Umbilical cord (tissue), 2 donors: ENCODE measurements around the gene TMEM258. TPM values are rescaled to one million over a fixed set of nuclear protein-coding genes. Genes with fewer than 3 reads are reported as not detected.

ENCODE experiments used
- DNase-seq: peaks from one replicate; pipeline ENCODE4 v3.0.0-alpha.2; 2015; ENCODE audit warnings: low spot score
- total RNA-seq: library from RNA; depleted of rRNA; stranded (reverse); fragments of >200 nt; gene quantifications from one replicate; pipeline ENCODE4 v1.2.3, GENCODE V29; 2014; ENCODE audit warnings: low replicate concordance; ENCODE audit not compliant: insufficient read depth

Gene TMEM258
- total RNA-seq: 54.7 TPM

DNA sequence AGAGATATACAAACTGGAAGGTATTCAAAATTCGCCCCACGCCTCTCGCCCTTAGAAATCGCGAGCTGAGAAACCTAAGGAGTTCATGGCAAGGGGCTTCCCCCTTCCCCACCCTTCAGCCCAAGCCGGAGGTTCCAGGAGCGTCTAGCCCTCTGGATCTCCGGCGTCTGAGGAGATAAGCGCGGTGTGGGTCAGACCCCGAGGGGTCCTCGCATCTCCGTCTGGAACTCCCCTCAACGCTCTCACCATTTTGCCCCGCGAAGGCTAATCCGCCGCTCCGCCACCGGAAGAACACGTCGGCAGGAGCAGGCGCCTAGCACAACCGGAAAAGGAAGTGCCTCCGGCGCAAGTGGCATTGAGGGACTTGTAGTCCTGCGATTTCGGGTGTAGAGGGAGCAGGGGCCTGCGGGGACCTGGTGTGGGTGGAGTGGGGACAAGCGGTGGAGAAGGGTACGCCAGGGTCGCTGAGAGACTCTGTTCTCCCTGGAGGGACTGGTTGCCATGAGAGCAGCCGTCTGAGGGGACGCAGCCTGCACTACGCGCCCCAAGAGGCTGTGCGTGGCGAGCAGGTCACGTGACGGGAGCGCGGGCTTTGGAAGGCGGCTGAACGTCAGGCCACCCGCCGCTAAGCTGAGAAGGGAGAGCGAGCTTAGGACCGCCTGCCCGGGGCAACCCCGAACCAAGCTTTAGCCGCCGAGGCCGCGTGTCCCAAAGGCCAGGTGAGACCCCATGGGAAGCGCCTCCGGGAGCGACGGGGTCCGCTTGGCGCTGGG lies at the start of gene TMEM258, which contains the start of gene FEN1:
TSS of gene TMEM258 (minus strand) at position 290 of the 773 bp plus-strand sequence. CDS start at position 249, 41 bp downstream.
TSS of gene FEN1 (plus strand) at position 602 of the 773 bp plus-strand sequence. CDS start 2,451 bp downstream, outside the sequence.
- DNase-seq: peak; percentile 98

DNA sequence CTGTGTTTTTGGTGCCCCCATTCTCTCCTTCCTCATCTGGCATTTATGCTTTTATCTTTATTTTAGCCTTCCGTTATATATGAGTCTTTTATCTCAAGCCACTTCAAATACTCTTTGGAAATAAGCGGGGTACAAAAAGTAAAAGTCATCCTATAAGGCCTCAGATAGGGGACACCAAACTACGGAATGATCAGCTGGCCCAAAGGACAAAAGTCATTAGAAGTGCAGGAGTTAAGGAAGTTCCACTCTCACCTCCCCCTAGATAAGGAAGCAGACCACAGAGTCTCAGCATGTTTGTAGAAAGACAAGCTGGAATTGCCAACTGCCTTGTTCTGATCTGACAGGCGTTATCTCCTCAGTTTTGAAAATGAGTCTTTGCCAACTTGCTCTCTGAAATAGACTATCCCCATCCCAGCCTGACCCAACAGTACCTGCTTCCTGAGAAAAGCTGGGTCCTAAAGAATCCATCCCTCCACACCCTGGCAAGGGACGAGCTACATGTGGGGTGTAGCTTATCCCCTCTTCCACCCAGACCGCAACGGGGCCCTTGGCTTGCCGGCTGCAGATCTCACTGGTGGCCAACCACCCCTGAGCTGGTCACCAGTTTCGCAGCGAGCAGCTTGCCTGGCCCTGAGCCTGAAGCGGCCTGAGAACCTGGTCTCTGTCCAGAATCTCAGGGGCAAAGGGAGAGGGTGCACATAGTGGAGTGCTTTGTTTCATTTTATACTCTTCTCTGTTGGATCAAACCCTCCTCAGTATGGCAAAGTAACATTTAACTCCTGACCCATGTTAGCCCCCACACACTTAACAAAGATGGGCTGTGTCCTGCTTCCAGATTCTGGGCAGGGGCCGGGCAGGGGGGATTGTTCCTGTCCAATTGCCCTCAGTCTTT lies 49.5 kb upstream of the TMEM258 start:
- no peak for DNase-seq

DNA sequence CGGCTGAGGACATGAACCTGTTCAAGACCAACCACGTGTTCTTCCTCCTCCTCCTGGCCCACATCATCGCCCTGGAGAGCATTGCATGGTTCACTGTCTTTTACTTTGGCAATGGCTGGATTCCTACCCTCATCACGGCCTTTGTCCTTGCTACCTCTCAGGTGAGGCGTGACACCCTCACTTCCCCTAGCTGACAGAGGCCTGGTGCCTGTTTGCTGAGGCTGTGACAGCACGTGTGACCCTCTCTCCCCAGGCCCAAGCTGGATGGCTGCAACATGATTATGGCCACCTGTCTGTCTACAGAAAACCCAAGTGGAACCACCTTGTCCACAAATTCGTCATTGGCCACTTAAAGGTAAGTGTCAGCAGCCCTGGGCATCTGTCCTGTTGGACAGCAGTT lies 48.0 kb upstream of the TMEM258 start:
- no peak for DNase-seq

DNA sequence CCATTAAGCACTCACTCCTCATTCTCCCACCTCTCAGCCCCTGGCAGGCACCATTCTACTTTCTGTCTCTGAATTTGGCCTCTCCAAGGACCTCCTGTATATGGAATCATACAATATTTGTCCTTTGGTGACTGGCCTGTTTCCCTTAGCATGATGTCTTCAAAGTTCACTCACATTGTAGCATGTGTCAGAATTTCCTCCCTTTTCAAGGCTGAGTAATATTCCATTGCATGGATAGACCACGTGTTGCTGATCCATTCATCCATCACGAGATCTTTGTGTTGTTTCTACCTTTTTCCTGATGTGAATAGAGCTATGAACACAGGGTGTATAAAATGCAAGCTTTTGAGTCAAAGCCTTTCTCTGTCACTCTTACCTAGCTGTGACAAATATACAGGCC lies 47.3 kb upstream of the TMEM258 start:
- DNase-seq: no peak

GRCh38 chr11:61838921-61839320 lies 46.5 kb upstream of the TMEM258 start:
- no peak for DNase-seq

- DNase-seq: no peak
Observed at GRCh38 chr11:61838501-61838900, 46.1 kb upstream of the TMEM258 start.

DNA sequence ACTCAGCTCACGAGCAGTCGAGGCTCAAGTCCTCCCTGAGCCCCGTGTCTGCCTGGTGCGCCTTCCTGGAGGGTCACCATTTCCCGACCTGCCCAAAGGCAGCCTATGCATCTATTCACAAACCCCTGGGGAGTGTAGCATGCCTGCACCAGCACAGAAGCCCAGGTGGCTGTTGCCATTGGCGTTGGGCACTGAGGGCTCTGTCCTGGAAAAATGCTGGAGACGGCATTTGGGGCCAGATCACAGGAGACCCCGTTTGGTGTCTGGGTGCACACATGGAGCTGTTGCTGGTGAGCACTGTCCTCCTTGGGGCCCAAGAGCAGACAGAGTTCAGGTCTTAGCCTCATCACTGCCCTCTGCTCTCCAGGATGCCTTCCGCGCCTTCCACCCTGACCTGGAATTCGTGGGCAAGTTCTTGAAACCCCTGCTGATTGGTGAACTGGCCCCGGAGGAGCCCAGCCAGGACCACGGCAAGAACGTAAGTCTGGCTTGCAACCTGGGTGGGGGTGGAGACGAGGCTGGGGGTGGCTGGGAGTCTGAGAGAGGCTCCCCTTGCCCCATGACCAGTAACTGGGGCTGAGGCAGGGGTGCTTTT lies 45.1 kb upstream of the TMEM258 start:
- DNase-seq: no peak

DNA sequence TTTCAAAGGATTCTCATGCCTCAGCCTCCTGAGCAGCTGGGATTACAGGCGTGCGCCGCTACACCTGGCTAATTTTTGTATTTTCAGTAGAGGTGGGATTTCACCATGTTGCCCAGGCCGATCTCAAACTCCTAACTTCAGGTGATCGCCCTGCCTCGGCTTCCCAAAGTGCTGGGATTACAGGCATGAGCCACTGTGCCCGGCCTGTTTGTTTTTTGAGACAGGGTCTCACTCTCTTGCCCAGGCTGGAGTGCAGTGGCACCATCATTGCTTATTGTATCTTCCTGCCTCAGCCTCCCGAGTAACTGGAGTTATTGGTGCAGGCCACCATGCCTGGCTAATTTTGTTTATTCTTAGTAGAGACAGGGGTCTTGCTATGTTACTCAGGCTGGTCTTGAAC lies 43.8 kb upstream of the TMEM258 start:
- no peak for DNase-seq

DNA sequence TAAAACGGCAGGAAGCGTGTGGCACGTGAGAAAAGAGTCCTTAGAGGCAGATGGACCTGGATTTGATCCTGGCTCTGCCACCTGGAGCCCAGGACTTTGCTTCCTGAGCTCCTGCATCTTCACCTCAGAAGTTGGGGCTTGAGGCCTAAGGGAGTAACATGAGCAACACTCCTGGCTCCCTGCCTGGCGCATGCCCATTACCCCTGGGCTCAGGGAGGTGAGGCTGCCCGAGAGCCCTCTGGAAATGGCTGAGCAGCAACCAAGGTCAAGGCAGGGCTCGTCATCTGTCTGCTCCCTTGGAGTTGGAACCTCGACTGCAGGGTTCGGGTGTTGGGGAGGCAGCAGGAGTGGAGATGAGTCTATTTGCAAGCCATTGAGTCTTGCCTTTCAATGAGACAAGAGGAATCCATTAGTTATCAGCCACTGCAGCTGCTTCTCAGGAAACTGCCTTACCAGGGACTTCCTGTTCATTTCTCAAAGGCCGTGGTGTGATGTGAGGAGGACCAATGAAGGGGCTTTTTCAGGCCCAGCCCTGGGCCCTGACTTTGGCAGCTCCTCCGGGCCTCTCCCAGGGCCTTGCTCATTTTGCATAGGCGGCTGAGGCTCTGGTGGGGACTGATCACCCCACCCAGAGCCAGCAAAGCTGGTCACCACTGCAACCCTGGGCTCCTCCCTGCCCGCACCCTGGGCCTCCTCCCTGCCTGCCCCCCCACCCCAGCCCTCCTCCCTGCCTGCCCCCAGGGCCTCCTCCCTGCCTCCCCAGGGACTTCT lies 42.1 kb upstream of the TMEM258 start:
- peak; percentile 96 for DNase-seq

GRCh38 chr11:61833926-61834277 lies 41.5 kb upstream of the TMEM258 start:
- no peak for DNase-seq

GRCh38 chr11:61833471-61833870 lies 41.1 kb upstream of the TMEM258 start:
- no peak for DNase-seq

DNA sequence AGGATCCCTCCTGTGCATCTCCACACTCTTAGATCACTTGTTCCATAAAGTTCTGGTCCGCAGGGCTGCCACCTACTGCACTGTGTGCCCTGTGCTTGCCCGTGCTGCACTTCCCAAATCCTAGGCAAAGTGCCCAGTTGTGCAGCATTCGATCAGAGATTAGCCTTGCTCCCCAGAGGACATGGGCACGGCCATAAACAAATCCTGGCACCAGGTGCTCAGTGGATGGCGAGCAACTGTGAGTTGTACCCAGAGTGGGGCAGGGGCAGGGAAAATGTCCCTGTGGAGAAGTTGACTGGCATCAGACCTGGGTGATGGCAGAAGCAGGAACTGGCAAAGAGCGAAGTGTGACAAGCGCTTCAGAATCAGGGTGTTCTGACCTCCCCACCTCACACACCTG lies 40.4 kb upstream of the TMEM258 start:
- no peak for DNase-seq

GRCh38 chr11:61832207-61832606 lies 39.8 kb upstream of the TMEM258 start:
- DNase-seq: no peak

DNA sequence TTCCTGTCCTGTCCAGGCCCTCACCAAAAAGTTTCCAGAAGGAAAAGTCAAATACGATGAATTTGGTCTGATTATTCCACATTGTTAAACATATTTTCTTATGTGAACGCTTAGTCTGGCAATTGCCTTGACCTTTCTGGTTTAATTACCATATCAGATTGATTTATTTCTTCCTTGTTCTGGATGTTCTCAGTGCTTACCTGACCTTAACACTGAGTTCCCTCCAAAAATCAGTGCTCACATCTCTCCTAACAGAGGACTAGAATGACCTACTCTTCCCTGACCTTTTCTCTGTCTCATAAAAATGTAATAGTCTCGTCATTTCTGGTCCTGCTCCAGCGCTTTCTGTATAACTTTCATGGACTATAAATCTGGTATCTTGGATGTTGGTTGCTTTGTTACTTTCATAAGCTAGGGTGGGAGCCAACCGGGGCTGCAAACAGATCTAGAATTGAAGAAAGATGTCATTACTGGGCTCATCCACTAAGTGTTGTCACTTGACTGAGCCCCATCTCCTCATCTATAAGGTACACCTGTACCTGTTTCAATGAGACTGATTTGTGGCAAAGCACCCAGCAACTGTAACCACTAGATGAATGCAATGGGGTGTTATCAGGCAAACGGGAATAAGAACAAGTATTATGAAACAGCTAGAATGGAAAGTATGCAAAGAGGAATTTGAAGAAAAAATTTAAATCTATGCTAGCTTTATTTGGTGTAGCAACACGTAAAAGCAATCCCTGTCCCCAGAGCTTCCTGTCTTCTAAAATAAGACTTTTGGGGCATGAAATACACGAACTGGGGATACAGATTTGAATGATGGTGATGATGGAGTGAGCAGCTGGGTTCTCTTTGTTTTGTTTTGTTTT lies 38.1 kb upstream of the TMEM258 start:
- peak; percentile 63 for DNase-seq

- DNase-seq: no peak
Observed at GRCh38 chr11:61829806-61830205, 37.4 kb upstream of the TMEM258 start.

DNA sequence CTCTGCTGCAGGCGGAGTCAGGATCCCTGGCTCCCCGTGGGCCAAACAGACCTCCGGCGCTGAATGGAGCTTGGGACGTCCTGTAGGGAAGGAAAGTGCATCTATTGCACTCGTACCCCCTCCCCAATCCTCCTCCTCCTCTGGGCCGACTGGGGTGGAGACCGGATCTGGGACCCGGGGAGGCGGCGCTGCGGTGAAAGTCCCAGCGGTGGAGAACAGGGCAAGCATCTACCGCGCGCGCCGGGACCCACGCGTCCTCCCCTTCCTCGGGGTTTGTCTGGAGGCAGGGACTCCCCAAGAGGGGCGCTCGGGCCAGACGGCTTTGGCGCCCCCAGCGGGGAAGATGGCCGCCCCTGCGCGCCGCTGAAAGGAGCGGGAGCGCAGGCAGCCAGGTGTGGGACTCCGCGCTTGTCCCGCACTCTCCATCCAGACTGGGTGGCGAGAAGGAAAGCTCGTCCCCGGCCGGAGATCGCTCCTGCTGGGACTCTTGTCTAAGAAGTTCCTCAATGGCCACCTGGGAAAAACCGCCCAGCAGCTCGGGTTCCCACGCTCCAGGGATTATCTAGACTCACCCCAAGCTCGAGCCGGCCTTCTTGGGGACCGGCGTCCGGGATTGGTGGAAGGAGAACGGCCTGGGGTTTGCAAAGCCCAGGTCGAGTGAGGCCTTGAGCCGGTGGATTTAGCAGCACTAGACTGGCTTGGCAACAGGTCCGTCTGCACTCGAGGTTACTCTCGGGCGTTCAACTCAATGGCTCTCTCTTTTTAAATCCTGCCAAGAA lies 36.4 kb upstream of the TMEM258 start:
- peak; percentile 76 for DNase-seq

- no peak for DNase-seq
Observed at GRCh38 chr11:61828379-61828628, 35.9 kb upstream of the TMEM258 start.

DNA sequence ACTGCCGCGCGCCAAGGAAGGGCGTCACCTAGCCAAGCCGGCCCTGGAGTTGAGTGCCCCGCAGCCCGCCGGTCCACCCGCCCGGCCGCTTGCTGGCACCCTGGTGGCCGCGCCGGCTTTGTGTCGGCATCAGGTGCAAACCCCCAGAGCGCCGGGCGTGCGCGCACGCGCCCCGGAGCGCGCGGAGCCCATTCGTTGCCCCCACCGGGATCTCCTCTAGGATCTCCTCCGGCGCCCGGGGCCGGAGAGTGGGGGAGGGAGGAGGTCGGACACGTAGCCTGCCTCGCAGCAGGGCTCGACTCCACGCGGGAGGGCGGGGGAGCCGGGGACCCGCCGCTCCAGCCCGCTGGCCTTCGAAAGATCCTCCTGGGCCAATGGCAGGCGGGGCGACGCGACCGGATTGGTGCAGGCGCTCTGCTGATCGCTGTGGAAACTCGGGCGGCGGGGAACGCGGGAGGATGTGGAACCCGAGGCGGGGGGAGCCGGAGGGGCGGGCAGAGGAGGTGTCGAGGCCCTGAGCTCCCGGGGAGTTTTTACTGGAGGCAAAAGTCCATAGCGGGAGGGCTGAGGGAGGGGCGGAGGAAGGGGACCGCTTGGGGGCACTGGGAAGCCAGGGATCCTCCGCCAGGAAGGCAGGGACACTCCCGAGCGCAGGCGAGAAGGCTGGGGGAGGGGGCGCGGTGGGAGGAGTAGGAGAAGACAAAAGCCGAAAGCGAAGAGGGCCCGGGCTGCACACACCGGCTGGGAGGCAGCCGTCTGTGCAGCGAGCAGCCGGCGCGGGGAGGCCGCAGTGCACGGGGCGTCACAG lies 35.4 kb upstream of the TMEM258 start, which contains the start of gene FADS2:
TSS of gene FADS2 (plus strand) at position 730 of the 808 bp plus-strand sequence. CDS start 91 bp downstream, outside the sequence.
- peak; percentile 99 for DNase-seq
